SK-N-MC (cell line): Measurements from ENCODE around the gene FHAD1.

Source experiments
- EZH2 ChIP-seq: fragments of 200-600 bp; sonication (generic); IDR thresholded peaks from one replicate; pipeline ENCODE4 v1.6.1; 2017; ENCODE audit warnings: antibody characterized with exemption
- POLR2AphosphoS5 ChIP-seq: IDR thresholded peaks from 2 replicates; pipeline ENCODE4 v1.6.1; 2012; ENCODE audit warnings: mild to moderate bottlenecking, low read depth, low read length, borderline replicate concordance

DNA sequence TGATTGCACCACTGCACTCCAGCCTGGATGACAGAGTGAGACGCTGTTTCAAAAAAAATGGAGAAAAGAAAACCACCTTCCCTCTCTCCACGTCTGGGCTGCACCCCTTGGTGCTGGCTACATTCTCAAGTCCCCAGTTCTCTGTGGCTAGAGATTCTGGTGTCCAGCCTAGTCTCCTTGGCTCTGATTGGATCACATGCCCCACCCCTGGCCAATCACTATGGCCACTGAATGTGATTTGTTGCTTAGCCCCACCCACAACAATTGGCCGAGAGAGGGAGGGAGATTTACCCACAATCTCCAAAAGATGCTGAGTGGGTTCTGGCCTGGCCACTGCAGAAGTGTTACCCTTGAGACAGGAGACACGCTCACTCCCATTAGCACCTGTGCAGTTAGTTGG lies 39.4 kb downstream of the FHAD1 start:
- TF ChIP-seq EZH2 (no peak), POLR2AphosphoS5 (no peak)
